Measurements from ENCODE around the gene MAPT.

The MAPT gene

GRCh38 chr17:45960311-45960710, 66.0 kb downstream of the MAPT start:
- DNase-seq: no peak
- Histone ChIP-seq H4K20me1 (ENCODE audit: insufficient read depth, low read length) (no peaks in the 10 kb centered on the region), H3K4me2 (ENCODE audit: low read depth, low read length) (no peak overlapping the region), H3K9me2 (replicated peaks; ENCODE audit: insufficient read depth, low read length) (no peaks in the 10 kb centered on the region), H2AFZ (ENCODE audit: low read length) (no peak overlapping the region), H3K36me3 (replicated peaks; ENCODE audit: insufficient read depth, low read length) (no peaks in the 10 kb centered on the region), H3K9me3 (replicated peaks; ENCODE audit: insufficient read depth, low read length) (no peaks in the 10 kb centered on the region), H3K9ac (ENCODE audit: low read length) (no peak overlapping the region), H3K79me2 (ENCODE audit: low read length) (no peaks in the 10 kb centered on the region), H3K27ac (ENCODE audit: low read length) (no peak overlapping the region), H3F3A (ENCODE audit: insufficient read depth, low read length) (no peaks in the 10 kb centered on the region), H3K27me3 (replicated peaks; ENCODE audit: insufficient read depth, low read length) (no peaks in the 10 kb centered on the region), H3K4me1 (ENCODE audit: low read length) (no peaks in the 10 kb centered on the region), H3K4me3 (ENCODE audit: low read length) (no peak overlapping the region)
- no peak for TF ChIP-seq EZH2phosphoT487 (IDR thresholded peaks at IDR 0.05; ENCODE audit: low read length)
- TF ChIP-seq CTCF (IDR thresholded peaks at IDR 0.05; ENCODE audit: low read length): no peak
- TF ChIP-seq EZH2 (optimal IDR thresholded peaks at IDR 0.05; ENCODE audit: low read depth, low read length): no peak

- Histone ChIP-seq H3K36me3 (replicated peaks; ENCODE audit: insufficient read depth, low read length) (no peaks in the 10 kb centered on the region), H3K9me3 (replicated peaks; ENCODE audit: insufficient read depth, low read length) (no peaks in the 10 kb centered on the region), H3K9me2 (replicated peaks; ENCODE audit: insufficient read depth, low read length) (no peaks in the 10 kb centered on the region), H3K4me1 (ENCODE audit: low read length) (no peaks in the 10 kb centered on the region), H3K4me2 (ENCODE audit: low read depth, low read length) (no peak overlapping the region), H2AFZ (ENCODE audit: low read length) (no peak overlapping the region), H3F3A (ENCODE audit: insufficient read depth, low read length) (no peaks in the 10 kb centered on the region), H4K20me1 (ENCODE audit: insufficient read depth, low read length) (no peaks in the 10 kb centered on the region), H3K9ac (ENCODE audit: low read length) (no peak overlapping the region), H3K4me3 (ENCODE audit: low read length) (no peak overlapping the region), H3K27ac (ENCODE audit: low read length) (no peak overlapping the region), H3K27me3 (replicated peaks; ENCODE audit: insufficient read depth, low read length) (no peaks in the 10 kb centered on the region), H3K79me2 (ENCODE audit: low read length) (no peaks in the 10 kb centered on the region)
- DNase-seq: no peak
- no peak for TF ChIP-seq EZH2phosphoT487 (IDR thresholded peaks at IDR 0.05; ENCODE audit: low read length)
- no peak for TF ChIP-seq CTCF (IDR thresholded peaks at IDR 0.05; ENCODE audit: low read length)
- TF ChIP-seq EZH2 (optimal IDR thresholded peaks at IDR 0.05; ENCODE audit: low read depth, low read length): no peak
Measured at GRCh38 chr17:45961206-45961605, 66.9 kb downstream of the MAPT start.

- no peaks in the 10 kb centered on the region for H4K20me1 ChIP-seq (ENCODE audit: insufficient read depth, low read length)
- no peak overlapping the region for H3K9ac ChIP-seq (ENCODE audit: low read length)
- H3K79me2 ChIP-seq (ENCODE audit: low read length): no peaks in the 10 kb centered on the region
- no peaks in the 10 kb centered on the region for H3K27me3 ChIP-seq (replicated peaks; ENCODE audit: insufficient read depth, low read length)
- no peaks in the 10 kb centered on the region for H3K9me3 ChIP-seq (replicated peaks; ENCODE audit: insufficient read depth, low read length)
- no peaks in the 10 kb centered on the region for H3K9me2 ChIP-seq (replicated peaks; ENCODE audit: insufficient read depth, low read length)
- H3K4me3 ChIP-seq (ENCODE audit: low read length): no peak overlapping the region
- no peak for DNase-seq
- H3K4me2 ChIP-seq (ENCODE audit: low read depth, low read length): no peak overlapping the region
- no peaks in the 10 kb centered on the region for H3K36me3 ChIP-seq (replicated peaks; ENCODE audit: insufficient read depth, low read length)
- no peak overlapping the region for H2AFZ ChIP-seq (ENCODE audit: low read length)
- no peaks in the 10 kb centered on the region for H3K4me1 ChIP-seq (ENCODE audit: low read length)
- TF ChIP-seq EZH2 (optimal IDR thresholded peaks at IDR 0.05; ENCODE audit: low read depth, low read length): no peak
- no peak for TF ChIP-seq EZH2phosphoT487 (IDR thresholded peaks at IDR 0.05; ENCODE audit: low read length)
- TF ChIP-seq CTCF (IDR thresholded peaks at IDR 0.05; ENCODE audit: low read length): no peak
- no peaks in the 10 kb centered on the region for H3F3A ChIP-seq (ENCODE audit: insufficient read depth, low read length)
- H3K27ac ChIP-seq (ENCODE audit: low read length): no peak overlapping the region
Measured at GRCh38 chr17:45962221-45962972, 68.0 kb downstream of the MAPT start.
